ENCODE data around the gene COL4A2. TPM values are rescaled to one million over a fixed set of nuclear protein-coding genes. Genes with fewer than 3 reads are reported as not detected.

The COL4A2 gene
- total and polyA plus RNA-seq, 2 experiments from 2014 or later = 146 to 455 TPM

DNA sequence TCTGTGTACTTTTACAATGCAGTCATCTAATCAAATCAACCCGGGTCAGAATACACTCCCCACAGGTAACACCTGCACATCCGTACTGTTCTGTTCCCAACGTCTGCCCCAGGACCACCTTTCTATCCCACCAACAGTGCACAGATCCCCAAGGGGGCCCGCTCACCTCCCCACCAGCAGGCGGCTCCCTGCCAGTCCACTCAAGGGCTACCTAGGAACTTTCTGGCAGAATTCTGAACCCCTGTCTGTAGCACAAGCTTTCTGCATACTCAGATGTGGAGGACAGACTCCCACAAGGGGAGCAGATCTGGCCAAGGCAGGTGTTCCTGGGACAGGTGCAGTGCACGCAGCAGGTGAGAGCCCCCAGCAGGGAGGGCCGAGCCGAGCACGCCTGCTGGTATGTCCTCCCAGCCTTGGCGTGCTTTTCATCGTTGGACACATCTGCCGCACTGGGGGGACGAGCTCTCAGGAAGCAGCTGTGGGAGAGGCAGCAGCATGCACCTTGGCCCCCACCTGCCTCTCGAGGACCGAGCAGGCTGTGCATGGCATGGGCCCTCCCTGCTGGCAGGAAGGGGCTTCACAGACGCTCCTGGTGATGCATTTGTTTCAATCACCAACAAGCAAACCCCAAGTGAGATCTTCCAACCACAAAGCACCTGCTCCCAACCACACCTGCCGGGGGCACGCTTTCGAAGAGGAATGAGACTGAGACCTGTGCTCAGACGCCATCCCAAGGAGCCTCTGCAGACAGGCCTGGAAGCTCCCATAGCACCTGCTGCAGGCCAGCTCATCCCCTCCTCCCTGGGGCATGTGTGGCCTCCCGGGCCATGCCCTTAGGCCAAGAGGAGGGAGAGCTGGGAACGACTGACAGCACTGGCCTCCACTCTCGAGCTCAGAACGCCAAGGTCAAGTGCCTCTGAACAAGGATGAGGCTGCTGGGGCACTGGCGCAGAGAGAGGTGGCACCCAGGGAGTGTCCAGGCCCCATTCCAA, 218.5 kb downstream of the COL4A2 start:
- TF ChIP-seq EZH2phosphoT487 (IDR thresholded peaks at IDR 0.05; ENCODE audit: insufficient read depth, low read depth) (no peak), EZH2 (IDR thresholded peaks at IDR 0.05; ENCODE audit: insufficient read depth, poor library complexity, severe bottlenecking) (no peak)
- Histone ChIP-seq H3K9me2 (ENCODE audit: insufficient read depth) (no peaks in the 10 kb centered on the region), H3K9me3 (ENCODE audit: low read depth) (no peaks in the 10 kb centered on the region), H3K4me1 (ENCODE audit: insufficient read depth) (peaks cover 8% of the 10 kb centered on the region), H3K79me2 (ENCODE audit: insufficient read depth) (no peaks in the 10 kb centered on the region), H2AFZ (no peak overlapping the region), H3K27ac (no peak overlapping the region), H3K9ac (no peak overlapping the region), H3F3A (ENCODE audit: insufficient read depth) (no peaks in the 10 kb centered on the region), H3K4me2 (ENCODE audit: unreplicated experiment) (no peak overlapping the region), H3K27me3 (replicated peaks; ENCODE audit: insufficient read depth) (no peaks in the 10 kb centered on the region), H4K20me1 (ENCODE audit: insufficient read depth) (no peaks in the 10 kb centered on the region), H3K4me3 (no peak overlapping the region), H3K36me3 (ENCODE audit: low read depth) (no peaks in the 10 kb centered on the region)
- WGBS, 2 experiments (ENCODE audit: low coverage in 1 of 2, low lambda C conversion rate in 2 of 2, missing lambda C conversion rate in 2 of 2) = 66% methylated on average over 25 of the region's 25 CpGs
- in situ Hi-C loops (cut with MboI) = no loop called here
- DNase-seq = no peak

DNA sequence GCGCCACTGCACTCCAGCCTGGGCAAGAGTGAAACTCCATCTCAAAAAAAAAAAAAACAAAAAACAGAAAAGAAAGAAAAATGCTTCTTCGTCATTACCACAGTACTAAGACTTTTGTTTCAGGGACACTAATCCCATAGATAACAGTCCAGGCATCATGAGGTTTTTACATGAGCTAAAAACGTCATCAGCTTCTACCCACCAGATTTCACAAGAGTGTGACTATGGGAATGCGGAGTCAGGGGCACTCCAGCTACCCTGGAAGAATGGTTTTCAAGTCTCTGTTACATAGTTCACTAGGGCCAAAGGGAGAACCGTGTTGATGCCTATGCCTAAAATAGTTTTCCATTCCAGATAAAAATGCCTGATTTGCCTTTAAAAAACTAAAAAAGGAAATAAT, 221.3 kb downstream of the COL4A2 start:
- H3K9me2 ChIP-seq (ENCODE audit: insufficient read depth) = no peaks in the 10 kb centered on the region
- no peaks in the 10 kb centered on the region for H3K79me2 ChIP-seq (ENCODE audit: insufficient read depth)
- no peak overlapping the region for H3K4me3 ChIP-seq
- no peak overlapping the region for H3K4me2 ChIP-seq (ENCODE audit: unreplicated experiment)
- WGBS, 2 experiments (ENCODE audit: low coverage in 1 of 2, low lambda C conversion rate in 2 of 2, missing lambda C conversion rate in 2 of 2) = 63 to 71% methylated on average over 5 of the region's 5 CpGs
- H4K20me1 ChIP-seq (ENCODE audit: insufficient read depth) = no peaks in the 10 kb centered on the region
- no peaks in the 10 kb centered on the region for H3K4me1 ChIP-seq (ENCODE audit: insufficient read depth)
- no peaks in the 10 kb centered on the region for H3K27me3 ChIP-seq (replicated peaks; ENCODE audit: insufficient read depth)
- TF ChIP-seq EZH2phosphoT487 (IDR thresholded peaks at IDR 0.05; ENCODE audit: insufficient read depth, low read depth) (no peak), EZH2 (IDR thresholded peaks at IDR 0.05; ENCODE audit: insufficient read depth, poor library complexity, severe bottlenecking) (no peak)
- in situ Hi-C loops (cut with MboI) = no loop called here
- no peak overlapping the region for H3K27ac ChIP-seq
- no peaks in the 10 kb centered on the region for H3K9me3 ChIP-seq (ENCODE audit: low read depth)
- H3F3A ChIP-seq (ENCODE audit: insufficient read depth) = no peaks in the 10 kb centered on the region
- H3K36me3 ChIP-seq (ENCODE audit: low read depth) = no peaks in the 10 kb centered on the region
- DNase-seq = no peak
- H3K9ac ChIP-seq = no peak overlapping the region
- H2AFZ ChIP-seq = no peak overlapping the region

DNA sequence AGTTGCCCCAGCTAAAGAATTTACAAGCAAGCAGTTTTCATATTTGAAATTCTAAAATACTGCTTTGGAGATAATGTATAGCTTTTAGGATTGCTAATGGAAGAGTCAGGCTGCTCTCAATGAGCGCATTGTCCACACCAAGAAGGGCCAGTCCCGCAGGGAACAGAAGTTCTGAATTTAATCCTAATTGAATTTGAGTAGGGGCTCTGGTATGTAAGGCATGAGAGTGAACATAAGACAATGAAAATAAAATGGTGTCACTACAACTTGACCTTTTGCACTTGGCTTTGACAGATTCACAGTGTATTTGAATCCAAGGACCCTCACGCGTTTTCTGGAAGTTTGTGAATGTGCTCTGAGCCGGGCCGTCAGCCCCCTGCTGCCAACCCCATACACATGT, 221.8 kb downstream of the COL4A2 start:
- Histone ChIP-seq H3K79me2 (ENCODE audit: insufficient read depth) (no peaks in the 10 kb centered on the region), H3K27ac (no peak overlapping the region), H3F3A (ENCODE audit: insufficient read depth) (no peaks in the 10 kb centered on the region), H4K20me1 (ENCODE audit: insufficient read depth) (no peaks in the 10 kb centered on the region), H3K9me3 (ENCODE audit: low read depth) (no peaks in the 10 kb centered on the region), H3K27me3 (replicated peaks; ENCODE audit: insufficient read depth) (no peaks in the 10 kb centered on the region), H3K4me1 (ENCODE audit: insufficient read depth) (no peaks in the 10 kb centered on the region), H2AFZ (no peak overlapping the region), H3K9ac (no peak overlapping the region), H3K9me2 (ENCODE audit: insufficient read depth) (no peaks in the 10 kb centered on the region), H3K36me3 (ENCODE audit: low read depth) (no peaks in the 10 kb centered on the region), H3K4me3 (no peak overlapping the region), H3K4me2 (ENCODE audit: unreplicated experiment) (no peak overlapping the region)
- WGBS, 2 experiments (ENCODE audit: low coverage in 1 of 2, low lambda C conversion rate in 2 of 2, missing lambda C conversion rate in 2 of 2) = 92 to 95% methylated on average over 6 of the region's 6 CpGs
- in situ Hi-C loops (cut with MboI) = no loop called here
- DNase-seq = no peak
- TF ChIP-seq EZH2 (IDR thresholded peaks at IDR 0.05; ENCODE audit: insufficient read depth, poor library complexity, severe bottlenecking) = no peak
- TF ChIP-seq EZH2phosphoT487 (IDR thresholded peaks at IDR 0.05; ENCODE audit: insufficient read depth, low read depth) = no peak

DNA sequence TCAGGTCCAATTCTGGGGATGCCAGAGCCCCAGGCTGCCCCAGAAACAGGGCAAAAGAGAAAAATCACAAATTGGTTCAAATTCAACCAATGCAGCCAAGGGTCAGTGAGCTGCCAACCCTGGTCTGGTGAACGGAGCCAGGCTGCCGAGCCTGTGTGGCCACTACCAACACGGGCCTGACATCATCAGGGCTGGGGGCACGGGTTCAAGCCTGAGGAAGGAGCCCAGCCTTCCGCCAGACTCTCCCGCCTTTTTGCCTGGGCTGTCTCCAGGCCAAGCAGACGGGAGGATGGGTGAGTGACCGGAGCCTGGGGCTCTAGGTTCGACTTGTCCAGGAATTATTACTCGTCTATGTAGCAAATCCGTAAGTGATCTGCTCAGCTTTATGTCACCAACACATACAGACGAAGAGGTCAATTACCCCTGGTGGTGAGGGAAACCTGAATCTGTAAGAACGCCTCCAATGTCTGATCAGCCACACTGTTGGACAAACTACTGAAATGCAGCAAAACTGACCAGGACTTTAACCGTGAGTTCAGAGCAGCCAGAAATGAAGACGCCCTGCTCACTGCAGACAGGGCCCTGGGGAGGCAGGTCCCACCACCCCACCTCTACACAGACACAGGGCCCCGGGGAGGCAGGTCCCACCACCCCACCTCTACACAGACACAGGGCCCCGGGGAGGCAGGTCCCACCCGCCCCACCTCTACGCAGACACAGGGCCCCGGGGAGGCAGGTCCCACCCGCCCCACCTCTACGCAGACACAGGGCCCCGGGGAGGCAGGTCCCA, 222.6 kb downstream of the COL4A2 start:
- WGBS, 2 experiments (ENCODE audit: low coverage in 1 of 2, low lambda C conversion rate in 2 of 2, missing lambda C conversion rate in 2 of 2) = 77 to 80% methylated on average over 15 to 17 of the region's 23 CpGs
- in situ Hi-C loops (cut with MboI) = no loop called here
- Histone ChIP-seq H3K4me3 (no peak overlapping the region), H3K27ac (no peak overlapping the region), H3K9me3 (ENCODE audit: low read depth) (no peaks in the 10 kb centered on the region), H3K36me3 (ENCODE audit: low read depth) (no peaks in the 10 kb centered on the region), H3K79me2 (ENCODE audit: insufficient read depth) (no peaks in the 10 kb centered on the region), H4K20me1 (ENCODE audit: insufficient read depth) (no peaks in the 10 kb centered on the region), H3K4me2 (ENCODE audit: unreplicated experiment) (no peak overlapping the region), H3K9me2 (ENCODE audit: insufficient read depth) (no peaks in the 10 kb centered on the region), H3K4me1 (ENCODE audit: insufficient read depth) (no peaks in the 10 kb centered on the region), H3F3A (ENCODE audit: insufficient read depth) (no peaks in the 10 kb centered on the region), H2AFZ (no peak overlapping the region), H3K27me3 (replicated peaks; ENCODE audit: insufficient read depth) (no peaks in the 10 kb centered on the region), H3K9ac (no peak overlapping the region)
- no peak for DNase-seq
- no peak for TF ChIP-seq EZH2 (IDR thresholded peaks at IDR 0.05; ENCODE audit: insufficient read depth, poor library complexity, severe bottlenecking)
- TF ChIP-seq EZH2phosphoT487 (IDR thresholded peaks at IDR 0.05; ENCODE audit: insufficient read depth, low read depth) = no peak
